Neural cell (in vitro differentiated cells): ENCODE results near the gene LCN9. TPM values are rescaled to one million over a fixed set of nuclear protein-coding genes. Genes with fewer than 3 reads are reported as not detected.

Experiments used
- H2AFZ ChIP-seq: fragments of 200-600, 300-800 bp; sonication (generic), shearing (Covaris generic); 2 replicates; pipeline ENCODE4 v1.6.0; 2014; ENCODE audit warnings: low read depth, mild to moderate bottlenecking, antibody characterized with exemption, low read length, moderate library complexity
- H3F3A ChIP-seq: fragments of 200-600 bp; shearing (Covaris generic); 2 replicates; pipeline ENCODE4 v1.6.1; 2016; ENCODE audit warnings: mild to moderate bottlenecking, moderate library complexity, mixed read lengths, antibody characterized with exemption, low read length; ENCODE audit not compliant: insufficient read depth, poor library complexity, severe bottlenecking
- H3K27ac ChIP-seq: fragments of 200-600, 300-800 bp; sonication (generic), shearing (Covaris generic); 2 replicates; pipeline ENCODE4 v1.5.1; 2014; ENCODE audit warnings: mild to moderate bottlenecking, low read length, moderate library complexity
- H3K27me3 ChIP-seq: fragments of 300-800, 200-600 bp; sonication (generic), shearing (Covaris generic); 2 replicates; pipeline ENCODE4 v1.6.0; 2014; ENCODE audit warnings: mild to moderate bottlenecking, low read depth, low read length, moderate library complexity; ENCODE audit not compliant: insufficient read depth
- H3K36me3 ChIP-seq: fragments of 300-800, 200-600 bp; sonication (generic), shearing (Covaris generic); 2 replicates; pipeline ENCODE4 v1.5.1; 2014; ENCODE audit warnings: mild to moderate bottlenecking, antibody characterized with exemption, low read length, moderate library complexity; ENCODE audit not compliant: insufficient read depth
- H3K4me2 ChIP-seq: fragments of 300-800, 200-600 bp; sonication (generic), shearing (Covaris generic); 2 replicates; pipeline ENCODE4 v1.6.0; 2014; ENCODE audit warnings: mild to moderate bottlenecking, low read length
- H3K4me3 ChIP-seq: fragments of 300-800, 200-600 bp; sonication (generic), shearing (Covaris generic); 2 replicates; pipeline ENCODE4 v1.5.1; 2014; ENCODE audit warnings: mild to moderate bottlenecking, low read length, moderate library complexity
- H3K79me2 ChIP-seq: fragments of 200-600 bp; shearing (Covaris generic); replicated peaks from 2 replicates; pipeline ENCODE4 v1.6.0; 2014; ENCODE audit warnings: mild to moderate bottlenecking, low read length, moderate library complexity; ENCODE audit not compliant: insufficient read depth
- H3K9ac ChIP-seq: fragments of 300-800, 200-600 bp; sonication (generic), shearing (Covaris generic); 2 replicates; pipeline ENCODE4 v1.6.1; 2016; ENCODE audit warnings: mild to moderate bottlenecking, low read length, mixed read lengths
- H3K9me2 ChIP-seq: fragments of 200-600 bp; shearing (Covaris generic); 2 replicates; pipeline ENCODE4 v1.6.1; 2016; ENCODE audit warnings: mild to moderate bottlenecking, low read length, mixed read lengths; ENCODE audit not compliant: insufficient read depth
- H3K9me3 ChIP-seq: fragments of 200-600, 300-800 bp; sonication (generic), shearing (Covaris generic); 2 replicates; pipeline ENCODE4 v1.6.1; 2016; ENCODE audit warnings: mild to moderate bottlenecking, mixed run types, low read length, moderate library complexity, mixed read lengths
- H4K20me1 ChIP-seq: fragments of 200-600 bp; shearing (Covaris generic); 2 replicates; pipeline ENCODE4 v1.6.1; 2016; ENCODE audit warnings: mild to moderate bottlenecking, mixed run types; ENCODE audit not compliant: insufficient read depth
- EP300 ChIP-seq: fragments of 450-650 bp; conservative IDR thresholded peaks from 2 replicates; pipeline ENCODE4 v1.6.1; 2014; ENCODE audit warnings: antibody characterized with exemption, mild to moderate bottlenecking, moderate library complexity; ENCODE audit not compliant: poor library complexity, severe bottlenecking
- EZH2 ChIP-seq: fragments of 200-600, 300-800 bp; shearing (Covaris generic), sonication (generic); IDR thresholded peaks from 2 replicates; pipeline ENCODE4 v1.6.1; 2014; ENCODE audit warnings: antibody characterized with exemption, low read length, borderline replicate concordance, mild to moderate bottlenecking; ENCODE audit not compliant: insufficient read depth, poor library complexity, severe bottlenecking
- MXI1 ChIP-seq: fragments of 450-650 bp; conservative IDR thresholded peaks from 2 replicates; pipeline ENCODE4 v1.6.1; 2014; ENCODE audit warnings: antibody characterized with exemption, mild to moderate bottlenecking; ENCODE audit not compliant: poor library complexity, severe bottlenecking
- POLR2AphosphoS5 ChIP-seq: IDR thresholded peaks from 2 replicates; pipeline ENCODE4 v1.6.1; 2012
- RAD21 ChIP-seq: fragments of 450-650 bp; conservative IDR thresholded peaks from 2 replicates; pipeline ENCODE4 v1.6.1; 2014; ENCODE audit warnings: antibody characterized with exemption, mild to moderate bottlenecking, moderate library complexity
- SMC3 ChIP-seq: fragments of 450-650 bp; conservative IDR thresholded peaks from 2 replicates; pipeline ENCODE4 v1.6.1; 2014; ENCODE audit warnings: antibody characterized with exemption, mild to moderate bottlenecking, moderate library complexity; ENCODE audit not compliant: poor library complexity
- TAF1 ChIP-seq: IDR thresholded peaks from 2 replicates; pipeline ENCODE4 v1.6.1; 2012; ENCODE audit warnings: low read depth
- polyA plus RNA-seq: library from polyadenylated mRNA; depleted of rRNA; stranded (reverse); fragments of >200 nt; gene quantifications from 2 replicates; pipeline ENCODE4 v1.2.3, GENCODE V29; 2014
- TF ChIP-seq, protein P1 (sequence below): IDR thresholded peaks from 2 replicates; pipeline ENCODE4 v1.6.1; 2012; ENCODE audit warnings: borderline replicate concordance
- TF ChIP-seq, protein P2 (sequence below): fragments of 450-650 bp; IDR thresholded peaks from 2 replicates; pipeline ENCODE4 v1.5.1; 2014; ENCODE audit warnings: antibody characterized with exemption, mild to moderate bottlenecking, moderate library complexity; ENCODE audit not compliant: poor library complexity, severe bottlenecking

The LCN9 gene
- polyA plus RNA-seq, 1 donor from 2014 or later, result 2.5 TPM

DNA sequence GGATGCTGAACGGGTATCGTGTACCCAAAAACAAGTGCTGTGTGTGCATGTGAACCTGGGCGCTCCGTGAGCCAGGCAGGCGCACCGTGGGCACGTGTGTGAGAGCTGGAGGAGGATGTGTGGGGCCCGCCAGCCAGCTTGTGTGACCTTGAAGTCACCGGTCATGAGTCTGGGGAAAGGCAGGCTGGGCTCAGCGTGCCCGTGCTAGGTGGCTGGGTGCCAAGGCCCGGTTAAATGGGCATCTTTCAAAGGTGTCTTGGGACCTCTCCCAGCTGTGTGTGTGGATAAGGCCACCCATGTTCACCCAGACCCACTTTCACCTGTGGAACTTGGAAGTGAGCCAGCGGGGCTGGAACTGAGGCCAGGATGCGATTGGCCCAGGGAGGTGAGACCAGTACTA, 42.3 kb downstream of the LCN9 start:
- Histone ChIP-seq H3K27me3 (peaks cover 4% of the 10 kb centered on the region), H4K20me1 (no peaks in the 10 kb centered on the region), H3K27ac (no peak overlapping the region), H3K4me3 (no peak overlapping the region), H3K36me3 (no peaks in the 10 kb centered on the region), H2AFZ (no peak overlapping the region), H3F3A (no peaks in the 10 kb centered on the region), H3K9me3 (no peaks in the 10 kb centered on the region), H3K4me2 (no peak overlapping the region), H3K79me2 (no peaks in the 10 kb centered on the region), H3K9ac (no peak overlapping the region), H3K9me2 (no peaks in the 10 kb centered on the region)
- no peak for TF ChIP-seq SMC3
- TF ChIP-seq RAD21, result no peak
- TF ChIP-seq, protein P1, sequence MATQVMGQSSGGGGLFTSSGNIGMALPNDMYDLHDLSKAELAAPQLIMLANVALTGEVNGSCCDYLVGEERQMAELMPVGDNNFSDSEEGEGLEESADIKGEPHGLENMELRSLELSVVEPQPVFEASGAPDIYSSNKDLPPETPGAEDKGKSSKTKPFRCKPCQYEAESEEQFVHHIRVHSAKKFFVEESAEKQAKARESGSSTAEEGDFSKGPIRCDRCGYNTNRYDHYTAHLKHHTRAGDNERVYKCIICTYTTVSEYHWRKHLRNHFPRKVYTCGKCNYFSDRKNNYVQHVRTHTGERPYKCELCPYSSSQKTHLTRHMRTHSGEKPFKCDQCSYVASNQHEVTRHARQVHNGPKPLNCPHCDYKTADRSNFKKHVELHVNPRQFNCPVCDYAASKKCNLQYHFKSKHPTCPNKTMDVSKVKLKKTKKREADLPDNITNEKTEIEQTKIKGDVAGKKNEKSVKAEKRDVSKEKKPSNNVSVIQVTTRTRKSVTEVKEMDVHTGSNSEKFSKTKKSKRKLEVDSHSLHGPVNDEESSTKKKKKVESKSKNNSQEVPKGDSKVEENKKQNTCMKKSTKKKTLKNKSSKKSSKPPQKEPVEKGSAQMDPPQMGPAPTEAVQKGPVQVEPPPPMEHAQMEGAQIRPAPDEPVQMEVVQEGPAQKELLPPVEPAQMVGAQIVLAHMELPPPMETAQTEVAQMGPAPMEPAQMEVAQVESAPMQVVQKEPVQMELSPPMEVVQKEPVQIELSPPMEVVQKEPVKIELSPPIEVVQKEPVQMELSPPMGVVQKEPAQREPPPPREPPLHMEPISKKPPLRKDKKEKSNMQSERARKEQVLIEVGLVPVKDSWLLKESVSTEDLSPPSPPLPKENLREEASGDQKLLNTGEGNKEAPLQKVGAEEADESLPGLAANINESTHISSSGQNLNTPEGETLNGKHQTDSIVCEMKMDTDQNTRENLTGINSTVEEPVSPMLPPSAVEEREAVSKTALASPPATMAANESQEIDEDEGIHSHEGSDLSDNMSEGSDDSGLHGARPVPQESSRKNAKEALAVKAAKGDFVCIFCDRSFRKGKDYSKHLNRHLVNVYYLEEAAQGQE, result no peak
- TF ChIP-seq MXI1, result no peak
- TF ChIP-seq TAF1, result no peak
- TF ChIP-seq EZH2, result no peak
- TF ChIP-seq EP300, result no peak
- no peak for TF ChIP-seq POLR2AphosphoS5
- TF ChIP-seq, protein P2, sequence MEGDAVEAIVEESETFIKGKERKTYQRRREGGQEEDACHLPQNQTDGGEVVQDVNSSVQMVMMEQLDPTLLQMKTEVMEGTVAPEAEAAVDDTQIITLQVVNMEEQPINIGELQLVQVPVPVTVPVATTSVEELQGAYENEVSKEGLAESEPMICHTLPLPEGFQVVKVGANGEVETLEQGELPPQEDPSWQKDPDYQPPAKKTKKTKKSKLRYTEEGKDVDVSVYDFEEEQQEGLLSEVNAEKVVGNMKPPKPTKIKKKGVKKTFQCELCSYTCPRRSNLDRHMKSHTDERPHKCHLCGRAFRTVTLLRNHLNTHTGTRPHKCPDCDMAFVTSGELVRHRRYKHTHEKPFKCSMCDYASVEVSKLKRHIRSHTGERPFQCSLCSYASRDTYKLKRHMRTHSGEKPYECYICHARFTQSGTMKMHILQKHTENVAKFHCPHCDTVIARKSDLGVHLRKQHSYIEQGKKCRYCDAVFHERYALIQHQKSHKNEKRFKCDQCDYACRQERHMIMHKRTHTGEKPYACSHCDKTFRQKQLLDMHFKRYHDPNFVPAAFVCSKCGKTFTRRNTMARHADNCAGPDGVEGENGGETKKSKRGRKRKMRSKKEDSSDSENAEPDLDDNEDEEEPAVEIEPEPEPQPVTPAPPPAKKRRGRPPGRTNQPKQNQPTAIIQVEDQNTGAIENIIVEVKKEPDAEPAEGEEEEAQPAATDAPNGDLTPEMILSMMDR, result no peak

- no peak overlapping the region for H3K4me3 ChIP-seq
- H3F3A ChIP-seq, result no peaks in the 10 kb centered on the region
- H4K20me1 ChIP-seq, result no peaks in the 10 kb centered on the region
- no peak overlapping the region for H2AFZ ChIP-seq
- H3K27ac ChIP-seq, result no peak overlapping the region
- no peaks in the 10 kb centered on the region for H3K9me2 ChIP-seq
- no peaks in the 10 kb centered on the region for H3K9me3 ChIP-seq
- TF ChIP-seq, protein P1, result no peak
- TF ChIP-seq EZH2 (no peak), SMC3 (no peak), EP300 (no peak), TAF1 (no peak), POLR2AphosphoS5 (no peak), RAD21 (no peak), MXI1 (no peak)
- TF ChIP-seq, protein P2, result no peak
- H3K79me2 ChIP-seq, result no peaks in the 10 kb centered on the region
- no peaks in the 10 kb centered on the region for H3K36me3 ChIP-seq
- H3K9ac ChIP-seq, result no peak overlapping the region
- no peak overlapping the region for H3K4me2 ChIP-seq
- H3K27me3 ChIP-seq, result peaks cover 4% of the 10 kb centered on the region
These were observed 43.2 kb downstream of the LCN9 start for GRCh38 chr9:135706288-135706687.
